HCT116 (cell line): ENCODE data around the gene PIP4K2A.

Experiments
- ATF3 ChIP-seq: IDR thresholded peaks from 2 replicates; pipeline ENCODE4 v1.6.1; 2012
- CEBPB ChIP-seq: IDR thresholded peaks from 2 replicates; pipeline ENCODE4 v1.6.1; 2012; ENCODE audit warnings: low read depth
- EZH2 ChIP-seq: fragments of 200-600 bp; sonication (generic); IDR thresholded peaks from 2 replicates; pipeline ENCODE4 v1.6.1; 2017; ENCODE audit warnings: antibody characterized with exemption, mixed run types
- FOSL1 ChIP-seq: IDR thresholded peaks from 2 replicates; pipeline ENCODE4 v1.6.1; 2012; ENCODE audit warnings: low read depth
- JUND ChIP-seq: IDR thresholded peaks from 2 replicates; pipeline ENCODE4 v1.6.1; 2012
- POLR2A ChIP-seq: IDR thresholded peaks from 2 replicates; pipeline ENCODE4 v1.7.0; 2011; ENCODE audit warnings: borderline replicate concordance; ENCODE audit not compliant: insufficient read depth, insufficient read length; ENCODE audit errors: extremely low read depth
- POLR2AphosphoS5 ChIP-seq: IDR thresholded peaks from 2 replicates; pipeline ENCODE4 v1.6.1; 2011; ENCODE audit warnings: mild to moderate bottlenecking, low read depth, low read length, moderate library complexity
- SRF ChIP-seq: IDR thresholded peaks from 2 replicates; pipeline ENCODE4 v1.6.1; 2012; ENCODE audit warnings: low read depth
- TF ChIP-seq, protein P1 (sequence below), 3 experiments: fragments of 200-600 bp in 1 of 3; sonication (generic) in 1 of 3; IDR thresholded peaks in 2 of 3; conservative IDR thresholded peaks in 1 of 3; 2 replicates each; pipeline ENCODE4 v1.5.1; 2012 to 2017; ENCODE audit warnings: low read depth in 2 of 3, low read length in 2 of 3, antibody characterized with exemption in 1 of 3, borderline replicate concordance in 1 of 3, control low read depth in 1 of 3, mild to moderate bottlenecking in 1 of 3, mixed read lengths in 1 of 3, mixed run types in 1 of 3, moderate library complexity in 1 of 3; ENCODE audit not compliant: insufficient read depth in 1 of 3
- TF ChIP-seq, protein P2 (sequence below): IDR thresholded peaks from 2 replicates; pipeline ENCODE4 v1.6.1; 2012; ENCODE audit warnings: low read depth
- TF ChIP-seq, protein P3 (sequence below): IDR thresholded peaks from 2 replicates; pipeline ENCODE4 v1.6.1; 2012

DNA sequence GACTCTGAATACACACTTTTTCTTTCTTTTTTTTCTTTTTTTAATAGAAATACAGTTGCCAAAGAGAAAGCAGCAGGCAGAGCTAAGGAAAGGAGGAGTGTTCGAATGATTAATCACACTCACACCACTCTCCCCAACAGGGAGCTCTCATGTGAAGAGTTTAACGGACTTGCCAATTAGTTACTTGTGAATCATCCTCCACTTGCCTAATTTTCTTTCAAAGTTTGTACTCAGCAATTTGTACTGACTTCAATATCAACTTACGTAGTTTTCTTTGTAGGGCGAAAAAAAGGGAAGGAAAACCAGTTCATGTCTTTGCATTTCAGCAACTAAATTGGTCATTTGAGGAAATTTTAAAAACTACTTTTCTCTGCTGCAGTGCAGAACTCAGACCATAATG, 109.2 kb downstream of the PIP4K2A start:
- TF ChIP-seq EZH2 = no peak
- TF ChIP-seq, protein P1, sequence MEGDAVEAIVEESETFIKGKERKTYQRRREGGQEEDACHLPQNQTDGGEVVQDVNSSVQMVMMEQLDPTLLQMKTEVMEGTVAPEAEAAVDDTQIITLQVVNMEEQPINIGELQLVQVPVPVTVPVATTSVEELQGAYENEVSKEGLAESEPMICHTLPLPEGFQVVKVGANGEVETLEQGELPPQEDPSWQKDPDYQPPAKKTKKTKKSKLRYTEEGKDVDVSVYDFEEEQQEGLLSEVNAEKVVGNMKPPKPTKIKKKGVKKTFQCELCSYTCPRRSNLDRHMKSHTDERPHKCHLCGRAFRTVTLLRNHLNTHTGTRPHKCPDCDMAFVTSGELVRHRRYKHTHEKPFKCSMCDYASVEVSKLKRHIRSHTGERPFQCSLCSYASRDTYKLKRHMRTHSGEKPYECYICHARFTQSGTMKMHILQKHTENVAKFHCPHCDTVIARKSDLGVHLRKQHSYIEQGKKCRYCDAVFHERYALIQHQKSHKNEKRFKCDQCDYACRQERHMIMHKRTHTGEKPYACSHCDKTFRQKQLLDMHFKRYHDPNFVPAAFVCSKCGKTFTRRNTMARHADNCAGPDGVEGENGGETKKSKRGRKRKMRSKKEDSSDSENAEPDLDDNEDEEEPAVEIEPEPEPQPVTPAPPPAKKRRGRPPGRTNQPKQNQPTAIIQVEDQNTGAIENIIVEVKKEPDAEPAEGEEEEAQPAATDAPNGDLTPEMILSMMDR (IDR thresholded peaks at IDR 0.05 in 2 of 3, conservative IDR thresholded peaks at IDR 0.05 in 1 of 3; ENCODE audit: borderline replicate concordance in 1 of 3, insufficient read depth in 1 of 3, low read depth in 2 of 3, low read length in 2 of 3) = no peak
- TF ChIP-seq, protein P2, sequence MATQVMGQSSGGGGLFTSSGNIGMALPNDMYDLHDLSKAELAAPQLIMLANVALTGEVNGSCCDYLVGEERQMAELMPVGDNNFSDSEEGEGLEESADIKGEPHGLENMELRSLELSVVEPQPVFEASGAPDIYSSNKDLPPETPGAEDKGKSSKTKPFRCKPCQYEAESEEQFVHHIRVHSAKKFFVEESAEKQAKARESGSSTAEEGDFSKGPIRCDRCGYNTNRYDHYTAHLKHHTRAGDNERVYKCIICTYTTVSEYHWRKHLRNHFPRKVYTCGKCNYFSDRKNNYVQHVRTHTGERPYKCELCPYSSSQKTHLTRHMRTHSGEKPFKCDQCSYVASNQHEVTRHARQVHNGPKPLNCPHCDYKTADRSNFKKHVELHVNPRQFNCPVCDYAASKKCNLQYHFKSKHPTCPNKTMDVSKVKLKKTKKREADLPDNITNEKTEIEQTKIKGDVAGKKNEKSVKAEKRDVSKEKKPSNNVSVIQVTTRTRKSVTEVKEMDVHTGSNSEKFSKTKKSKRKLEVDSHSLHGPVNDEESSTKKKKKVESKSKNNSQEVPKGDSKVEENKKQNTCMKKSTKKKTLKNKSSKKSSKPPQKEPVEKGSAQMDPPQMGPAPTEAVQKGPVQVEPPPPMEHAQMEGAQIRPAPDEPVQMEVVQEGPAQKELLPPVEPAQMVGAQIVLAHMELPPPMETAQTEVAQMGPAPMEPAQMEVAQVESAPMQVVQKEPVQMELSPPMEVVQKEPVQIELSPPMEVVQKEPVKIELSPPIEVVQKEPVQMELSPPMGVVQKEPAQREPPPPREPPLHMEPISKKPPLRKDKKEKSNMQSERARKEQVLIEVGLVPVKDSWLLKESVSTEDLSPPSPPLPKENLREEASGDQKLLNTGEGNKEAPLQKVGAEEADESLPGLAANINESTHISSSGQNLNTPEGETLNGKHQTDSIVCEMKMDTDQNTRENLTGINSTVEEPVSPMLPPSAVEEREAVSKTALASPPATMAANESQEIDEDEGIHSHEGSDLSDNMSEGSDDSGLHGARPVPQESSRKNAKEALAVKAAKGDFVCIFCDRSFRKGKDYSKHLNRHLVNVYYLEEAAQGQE = no peak
- no peak for TF ChIP-seq POLR2A
- TF ChIP-seq SRF = no peak
- no peak for TF ChIP-seq ATF3
- no peak for TF ChIP-seq JUND
- TF ChIP-seq FOSL1 = no peak
- TF ChIP-seq, protein P3, sequence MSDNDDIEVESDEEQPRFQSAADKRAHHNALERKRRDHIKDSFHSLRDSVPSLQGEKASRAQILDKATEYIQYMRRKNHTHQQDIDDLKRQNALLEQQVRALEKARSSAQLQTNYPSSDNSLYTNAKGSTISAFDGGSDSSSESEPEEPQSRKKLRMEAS = no peak
- TF ChIP-seq POLR2AphosphoS5 = no peak
- TF ChIP-seq CEBPB = no peak
